Immature natural killer cell (primary cell): ENCODE results near the gene PARK7. TPM values are rescaled to one million over a fixed set of nuclear protein-coding genes. Genes with fewer than 3 reads are reported as not detected.

ENCODE experiments used
- DNase-seq, 3 donors: peaks; one replicate each; pipeline ENCODE4 v3.0.0; 2022; ENCODE audit warnings: mixed read lengths in 1 of 3
- H3K27ac Mint-ChIP-seq, 6 donors: one replicate each; pipeline ENCODE4 v1.8.0; 2020; ENCODE audit warnings: mixed read lengths in 6 of 6, mild to moderate bottlenecking in 5 of 6, inconsistent platforms in 4 of 6, moderate library complexity in 3 of 6
- H3K27me3 Mint-ChIP-seq, 3 donors: one replicate each; pipeline ENCODE4 v1.8.0; 2020 to 2021; ENCODE audit warnings: low read depth in 3 of 3, mild to moderate bottlenecking in 3 of 3, mixed read lengths in 3 of 3, moderate library complexity in 3 of 3, inconsistent platforms in 1 of 3
- H3K36me3 Mint-ChIP-seq, 3 donors: one replicate each; pipeline ENCODE4 v1.8.0; 2020; ENCODE audit warnings: mixed read lengths in 3 of 3, inconsistent platforms in 2 of 3, mild to moderate bottlenecking in 2 of 3
- H3K4me1 Mint-ChIP-seq, 2 donors: one replicate each; pipeline ENCODE4 v1.8.0; 2020; ENCODE audit warnings: inconsistent platforms in 2 of 2, mild to moderate bottlenecking in 2 of 2, mixed read lengths in 2 of 2, moderate library complexity in 1 of 2
- H3K4me3 Mint-ChIP-seq, 5 donors: one replicate each; pipeline ENCODE4 v1.8.0; 2020; ENCODE audit warnings: mild to moderate bottlenecking in 5 of 5, mixed read lengths in 5 of 5, inconsistent platforms in 3 of 5, moderate library complexity in 3 of 5
- H3K9me3 Mint-ChIP-seq, 6 donors: one replicate each; pipeline ENCODE4 v1.8.0; 2020; ENCODE audit warnings: mild to moderate bottlenecking in 6 of 6, mixed read lengths in 6 of 6, inconsistent platforms in 4 of 6, moderate library complexity in 3 of 6
- polyA plus RNA-seq, 3 donors: library from polyadenylated mRNA; unstranded; fragments of 300-500 nt; fragmentation: Illumina TruSeq; gene quantifications; one replicate each; pipeline ENCODE4 v1.2.3, GENCODE V29; 2021

PARK7 gene
- polyA plus RNA-seq, 3 donors from 2014 or later, result 400 to 579 (median 427) TPM

DNA sequence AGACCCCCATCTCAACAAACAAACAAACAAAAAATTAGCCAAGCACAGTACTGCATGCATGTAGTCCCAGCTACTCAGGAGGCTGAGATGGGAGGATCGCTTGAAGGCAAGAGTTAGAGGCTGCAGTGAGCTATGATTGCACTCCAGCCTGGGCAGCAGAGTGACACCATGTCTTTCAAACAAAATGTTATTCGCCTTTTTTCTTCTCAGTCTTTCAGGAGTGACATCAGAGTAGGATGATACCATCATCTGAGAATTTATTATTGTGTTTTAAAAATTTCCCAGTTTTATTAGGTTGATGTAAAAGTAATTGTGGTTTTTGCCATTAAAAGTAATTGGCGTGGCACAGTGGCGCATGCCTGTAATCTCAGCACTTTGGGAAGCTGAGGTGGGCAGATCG is 10.8 kb downstream of the PARK7 start:
- peaks cover 6 to 14% of the 10 kb centered on the region in 2 donors for H3K4me1 Mint-ChIP-seq
- peaks cover 14 to 47% (median 19%) of the 10 kb centered on the region in 3 donors for H3K36me3 Mint-ChIP-seq
- H3K27ac Mint-ChIP-seq, result no peak overlapping the region
- no peaks in the 10 kb centered on the region for H3K9me3 Mint-ChIP-seq
- peaks cover 0 to 2% (median 0%) of the 10 kb centered on the region in 3 donors for H3K27me3 Mint-ChIP-seq
- DNase-seq, result no peak
- no peak overlapping the region for H3K4me3 Mint-ChIP-seq

DNA sequence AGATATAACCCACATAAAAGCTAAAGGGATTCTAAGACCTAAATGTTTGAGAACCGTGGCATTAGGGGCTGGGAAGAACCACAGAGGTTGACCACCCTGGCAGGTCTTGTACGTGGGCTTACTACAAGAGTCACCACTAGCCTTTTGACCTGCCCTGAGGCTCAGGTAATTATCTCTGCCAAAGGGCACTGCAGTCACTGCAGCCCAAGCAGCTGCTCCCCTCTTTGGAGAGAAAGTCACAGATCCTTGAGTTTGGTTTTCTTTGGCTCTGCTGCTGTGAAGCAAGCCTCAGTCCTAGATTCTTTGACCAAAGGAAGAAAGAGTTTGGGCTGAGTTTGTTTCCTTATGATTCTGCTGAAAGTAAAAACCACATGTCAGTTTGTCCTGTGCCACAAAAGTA is 11.6 kb downstream of the PARK7 start:
- Mint-ChIP-seq H3K9me3 (no peaks in the 10 kb centered on the region), H3K4me3 (no peak overlapping the region), H3K27me3 (peaks cover 0 to 2% (median 0%) of the 10 kb centered on the region in 3 donors), H3K27ac (no peak overlapping the region), H3K4me1 (peaks cover 7 to 12% of the 10 kb centered on the region in 2 donors), H3K36me3 (peaks cover 18 to 50% (median 19%) of the 10 kb centered on the region in 3 donors)
- DNase-seq, result no peak

DNA sequence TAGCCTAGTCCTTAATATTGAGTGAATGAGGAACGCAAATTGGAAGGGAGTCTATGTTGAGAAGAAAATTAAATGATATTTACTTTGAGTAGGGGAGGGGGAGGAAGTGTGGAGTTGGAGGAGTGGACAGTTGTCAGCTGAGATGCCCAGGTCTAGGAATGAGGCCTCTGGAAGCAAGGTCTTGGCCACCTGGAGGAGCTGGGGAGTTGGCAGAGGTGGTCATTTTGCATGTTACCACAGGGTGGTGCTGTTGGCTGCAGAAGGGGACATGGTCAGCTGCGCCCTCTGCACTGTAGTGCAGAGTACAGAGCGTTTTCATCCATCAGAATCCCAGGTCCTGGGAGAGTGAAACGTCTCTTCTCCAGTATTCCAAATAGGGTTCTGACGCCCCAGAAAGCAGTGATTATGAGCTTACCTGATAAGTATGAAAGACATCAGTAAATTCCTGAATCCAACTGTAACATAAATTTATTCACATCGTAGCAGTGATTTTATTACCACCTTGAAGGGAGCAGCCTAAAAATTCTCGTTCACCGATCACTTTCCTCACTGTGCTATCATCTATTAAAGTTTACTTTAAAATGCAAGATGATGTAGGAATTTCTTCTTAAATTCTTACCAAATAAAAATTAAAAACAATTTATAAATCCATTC is 13.8 kb downstream of the PARK7 start:
- Mint-ChIP-seq H3K4me1 (peaks cover 5% of the 10 kb centered on the region in 2 donors), H3K4me3 (no peak overlapping the region), H3K27me3 (peaks cover 0 to 2% (median 0%) of the 10 kb centered on the region in 3 donors), H3K9me3 (no peaks in the 10 kb centered on the region), H3K27ac (peak overlapping the region in 2 of 6 donors; percentile 41 to 51), H3K36me3 (peaks cover 18 to 45% (median 22%) of the 10 kb centered on the region in 3 donors)
- DNase-seq, result peak in 1 of 3 donors; percentile 32

DNA sequence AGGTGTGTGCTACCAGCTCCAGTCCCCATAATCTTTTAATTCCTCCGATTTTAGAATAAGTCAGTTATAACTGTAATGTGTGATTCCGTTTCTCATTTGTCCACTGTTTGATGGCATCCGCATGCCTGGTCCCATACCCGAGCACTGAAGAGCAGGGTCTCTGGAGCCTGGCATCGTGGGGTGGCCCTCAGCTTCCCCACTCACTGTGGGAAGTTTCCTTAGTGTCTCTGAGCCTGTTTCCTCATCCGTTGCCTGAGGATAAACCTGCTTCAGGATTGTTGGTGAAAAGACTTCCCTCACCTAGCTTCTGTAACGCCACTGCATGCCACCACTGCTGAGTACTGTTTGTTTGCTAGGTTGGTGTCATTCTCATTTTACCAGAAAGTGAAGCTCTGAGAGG is 19.5 kb downstream of the PARK7 start:
- Mint-ChIP-seq H3K36me3 (peaks cover 18 to 43% (median 25%) of the 10 kb centered on the region in 3 donors), H3K27me3 (no peaks in the 10 kb centered on the region), H3K4me1 (peaks cover 10 to 14% of the 10 kb centered on the region in 2 donors), H3K4me3 (no peak overlapping the region), H3K27ac (peak overlapping the region in 2 of 6 donors; percentile 36 to 57), H3K9me3 (no peaks in the 10 kb centered on the region)
- DNase-seq, result no peak

- Mint-ChIP-seq H3K36me3 (peaks cover 26 to 50% (median 27%) of the 10 kb centered on the region in 3 donors), H3K4me1 (peaks cover 8 to 9% of the 10 kb centered on the region in 2 donors), H3K9me3 (no peaks in the 10 kb centered on the region), H3K27me3 (no peaks in the 10 kb centered on the region), H3K4me3 (no peak overlapping the region), H3K27ac (peak overlapping the region in 1 of 6 donors; percentile 9)
- no peak for DNase-seq
These were observed 21.7 kb downstream of the PARK7 start for GRCh38 chr1:7983086-7983778.

DNA sequence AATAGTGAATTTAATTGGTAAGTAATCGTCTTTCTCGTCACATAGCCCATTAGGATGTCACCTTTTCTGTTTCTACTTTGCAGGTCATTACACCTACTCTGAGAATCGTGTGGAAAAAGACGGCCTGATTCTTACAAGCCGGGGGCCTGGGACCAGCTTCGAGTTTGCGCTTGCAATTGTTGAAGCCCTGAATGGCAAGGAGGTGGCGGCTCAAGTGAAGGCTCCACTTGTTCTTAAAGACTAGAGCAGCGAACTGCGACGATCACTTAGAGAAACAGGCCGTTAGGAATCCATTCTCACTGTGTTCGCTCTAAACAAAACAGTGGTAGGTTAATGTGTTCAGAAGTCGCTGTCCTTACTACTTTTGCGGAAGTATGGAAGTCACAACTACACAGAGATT is 23.3 kb downstream of the PARK7 start:
- Mint-ChIP-seq H3K4me1 (peaks cover 9 to 10% of the 10 kb centered on the region in 2 donors), H3K27me3 (peaks cover 0 to 3% (median 0%) of the 10 kb centered on the region in 3 donors), H3K4me3 (no peak overlapping the region), H3K36me3 (peaks cover 20 to 44% (median 23%) of the 10 kb centered on the region in 3 donors), H3K27ac (no peak overlapping the region), H3K9me3 (no peaks in the 10 kb centered on the region)
- DNase-seq, result no peak

- Mint-ChIP-seq H3K4me1 (peaks cover 9 to 16% of the 10 kb centered on the region in 2 donors), H3K27me3 (peaks cover 8 to 11% (median 9%) of the 10 kb centered on the region in 3 donors), H3K27ac (peak overlapping the region in 1 of 6 donors; percentile 53), H3K36me3 (peaks cover 20 to 41% (median 20%) of the 10 kb centered on the region in 3 donors), H3K9me3 (peaks cover 0 to 6% (median 1%) of the 10 kb centered on the region in 6 donors), H3K4me3 (no peak overlapping the region)
- no peak for DNase-seq
These were observed 24.5 kb downstream of the PARK7 start for GRCh38 chr1:7985851-7986612.

DNA sequence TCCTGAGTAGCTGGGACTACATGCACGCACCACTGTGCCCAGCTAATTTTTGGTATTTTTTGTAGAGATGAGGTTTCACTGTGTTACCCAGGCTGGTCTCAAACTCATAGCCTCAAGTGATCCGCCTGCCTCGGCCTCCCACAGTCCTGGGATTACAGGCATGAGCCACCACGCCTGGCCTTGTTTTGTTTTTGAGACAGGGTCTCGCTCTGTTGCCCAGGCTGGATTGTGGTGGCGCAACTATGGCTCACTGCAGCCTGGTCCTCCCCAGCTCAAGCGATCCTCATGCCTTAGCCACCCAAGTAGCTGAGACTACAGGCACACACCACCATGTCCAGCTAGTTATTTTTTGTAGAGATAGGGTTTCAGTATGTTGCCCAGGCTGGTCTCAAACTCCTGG is 26.0 kb downstream of the PARK7 start:
- Mint-ChIP-seq H3K4me1 (peaks cover 4 to 12% of the 10 kb centered on the region in 2 donors), H3K36me3 (peaks cover 15 to 36% (median 20%) of the 10 kb centered on the region in 3 donors), H3K9me3 (peaks cover 0 to 6% (median 1%) of the 10 kb centered on the region in 6 donors), H3K4me3 (no peak overlapping the region), H3K27me3 (peaks cover 9 to 11% (median 11%) of the 10 kb centered on the region in 3 donors), H3K27ac (no peak overlapping the region)
- no peak for DNase-seq

- H3K4me3 Mint-ChIP-seq, result no peak overlapping the region
- H3K36me3 Mint-ChIP-seq, result peaks cover 14 to 34% (median 18%) of the 10 kb centered on the region in 3 donors
- H3K27me3 Mint-ChIP-seq, result peaks cover 9 to 14% (median 11%) of the 10 kb centered on the region in 3 donors
- DNase-seq, result no peak
- H3K4me1 Mint-ChIP-seq, result peaks cover 0 to 8% of the 10 kb centered on the region in 2 donors
- H3K27ac Mint-ChIP-seq, result no peak overlapping the region
- peaks cover 0 to 6% (median 1%) of the 10 kb centered on the region in 6 donors for H3K9me3 Mint-ChIP-seq
These were observed 27.1 kb downstream of the PARK7 start for GRCh38 chr1:7988576-7988975.

DNA sequence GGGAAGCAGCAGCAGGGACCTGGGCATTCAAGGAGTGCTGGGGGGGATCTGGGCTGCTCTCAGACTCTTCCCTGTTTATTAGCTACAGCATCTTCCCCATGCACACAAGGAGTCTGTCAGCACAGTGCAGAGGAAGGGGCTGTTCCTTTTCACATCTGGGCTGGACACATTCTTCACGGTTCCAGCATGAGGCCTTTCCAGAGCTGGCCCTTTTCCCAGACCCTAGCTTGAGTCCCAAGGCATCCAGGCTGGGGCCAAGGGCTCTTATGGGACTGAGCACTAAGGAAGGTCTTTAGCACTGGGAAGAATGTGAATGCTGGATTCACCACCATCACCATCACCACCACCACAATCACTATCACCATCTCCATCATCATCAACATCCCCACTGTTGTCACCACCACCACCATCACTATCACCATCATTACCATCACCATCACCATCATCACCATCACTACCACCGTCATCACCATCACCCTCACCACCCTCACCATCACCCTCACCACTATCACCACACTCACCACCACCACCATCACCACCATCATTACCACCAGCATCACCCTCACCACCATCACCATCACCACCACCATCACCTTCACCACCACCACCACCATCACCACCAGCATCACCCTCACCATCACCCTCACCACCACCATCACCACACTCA is 28.4 kb downstream of the PARK7 start:
- DNase-seq, result peak in 2 of 3 donors; percentile 2 to 17
- Mint-ChIP-seq H3K4me3 (peak overlapping the region in 1 of 5 donors; percentile 1), H3K27ac (peak overlapping the region; percentile 74 to 90 (median 78)), H3K27me3 (peaks cover 9 to 16% (median 11%) of the 10 kb centered on the region in 3 donors), H3K36me3 (peaks cover 9 to 23% (median 18%) of the 10 kb centered on the region in 3 donors), H3K4me1 (peaks cover 0 to 8% of the 10 kb centered on the region in 2 donors), H3K9me3 (peaks cover 0 to 6% (median 1%) of the 10 kb centered on the region in 6 donors)

DNA sequence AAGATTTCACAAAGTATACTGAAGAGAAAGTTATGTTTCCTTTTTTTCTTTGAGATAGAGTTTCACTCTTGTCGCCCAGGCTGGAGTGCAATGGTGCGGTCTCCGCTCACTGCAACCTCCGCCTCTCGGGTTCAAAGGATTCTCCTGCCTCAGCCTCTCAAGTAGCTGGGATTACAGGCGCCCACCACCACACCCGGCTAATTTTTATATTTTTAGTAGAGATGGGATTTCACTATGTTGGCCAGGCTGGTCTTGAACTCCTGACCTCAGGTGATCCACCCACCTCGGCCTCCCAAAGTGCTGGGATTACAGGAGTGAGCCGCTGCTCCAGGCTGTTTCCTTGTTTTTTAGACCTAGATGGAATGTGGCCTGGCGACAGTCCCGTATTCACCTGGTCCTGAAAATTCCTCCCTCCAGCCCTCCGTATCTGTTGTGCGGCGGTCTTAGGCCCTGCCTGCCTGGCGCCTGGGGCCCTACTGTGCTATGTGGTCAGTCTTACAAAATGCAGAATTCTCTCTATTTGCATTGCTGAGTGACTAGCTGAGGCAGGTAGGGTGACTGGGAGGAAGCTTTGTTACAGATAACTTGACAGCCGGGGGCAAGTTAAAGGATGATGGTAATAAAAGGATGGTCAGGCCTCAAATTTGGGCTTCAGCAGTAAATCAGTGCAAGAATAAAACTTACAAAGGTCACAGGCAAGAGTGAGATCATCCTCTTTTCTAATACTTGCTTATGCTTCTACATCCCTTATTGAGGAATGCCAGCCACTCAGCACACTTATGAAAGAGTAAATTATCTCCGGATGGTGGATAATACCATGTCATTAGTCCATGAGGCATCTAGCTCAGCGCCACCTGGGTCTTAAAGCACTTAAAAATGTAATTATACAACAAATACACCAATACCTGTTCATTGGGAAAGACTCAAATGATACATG is 30.3 kb downstream of the PARK7 start:
- Mint-ChIP-seq H3K4me1 (peaks cover 0 to 8% of the 10 kb centered on the region in 2 donors), H3K9me3 (peaks cover 0 to 6% (median 1%) of the 10 kb centered on the region in 6 donors), H3K36me3 (peaks cover 0 to 8% (median 3%) of the 10 kb centered on the region in 3 donors), H3K27me3 (peaks cover 9 to 16% (median 11%) of the 10 kb centered on the region in 3 donors), H3K27ac (no peak overlapping the region), H3K4me3 (no peak overlapping the region)
- DNase-seq, result no peak

DNA sequence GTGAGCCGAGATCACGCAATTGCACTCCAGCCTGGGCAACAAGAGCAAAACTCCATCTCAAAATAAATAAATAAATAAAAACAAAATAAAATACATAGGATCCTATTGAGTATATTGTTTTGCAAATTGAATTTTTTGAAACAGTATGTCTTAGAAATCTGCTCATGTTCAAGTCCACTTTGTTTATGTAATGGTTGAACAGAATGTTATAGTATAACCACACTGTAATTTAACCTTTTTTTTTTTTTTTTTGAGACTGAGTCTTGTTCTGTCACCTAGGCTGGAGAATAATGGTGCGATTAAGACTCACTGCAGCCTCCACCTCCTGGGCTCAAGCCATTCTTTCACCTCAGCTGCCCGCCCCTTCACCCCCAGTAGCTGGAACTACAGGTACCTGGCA is 31.4 kb downstream of the PARK7 start:
- peaks cover 9 to 16% (median 11%) of the 10 kb centered on the region in 3 donors for H3K27me3 Mint-ChIP-seq
- H3K9me3 Mint-ChIP-seq, result peaks cover 0 to 6% (median 1%) of the 10 kb centered on the region in 6 donors
- peaks cover 0 to 8% of the 10 kb centered on the region in 2 donors for H3K4me1 Mint-ChIP-seq
- H3K36me3 Mint-ChIP-seq, result peaks cover 0 to 6% (median 4%) of the 10 kb centered on the region in 3 donors
- H3K27ac Mint-ChIP-seq, result no peak overlapping the region
- DNase-seq, result no peak
- no peak overlapping the region for H3K4me3 Mint-ChIP-seq
